Naive thymus-derived CD8-positive, alpha-beta T cell (primary cell): ENCODE measurements around the gene VPS9D1. TPM values are rescaled to one million over a fixed set of nuclear protein-coding genes. Genes with fewer than 3 reads are reported as not detected.

Experiments used
- ATAC-seq, 2 donors: fragments of 150-1000 bp; cut with Tn5 transposase in 1 of 2; sonication (Bioruptor Pico), chemical (Tn5 transposase) in 1 of 2; 1 replicate in 1 of 2; 2 replicates in 1 of 2; pipeline ENCODE4 v1.10.0; 2021; ENCODE audit warnings: mild to moderate bottlenecking in 2 of 2, moderate library complexity in 2 of 2
- POLR2A ChIA-PET: fragments of 350-600 bp; sonication (Branson Sonifier 250); formaldehyde crosslinking; loops from one replicate; lab custom pipeline; 2021; ENCODE audit warnings: antibody characterized with exemption; lab: Charles Lee
- DNase-seq, 10 donors: peaks; one replicate each; pipeline versions ENCODE4 v3.0.0 to v3.0.0-alpha.2; 2020 to 2022
- H3K27ac Mint-ChIP-seq, 10 donors: one replicate each; pipeline ENCODE4 v1.8.0; 2020 to 2022; ENCODE audit warnings: mild to moderate bottlenecking in 10 of 10, mixed read lengths in 10 of 10, moderate library complexity in 4 of 10, inconsistent platforms in 1 of 10
- H3K27me3 Mint-ChIP-seq, 5 donors: one replicate each; pipeline ENCODE4 v1.8.0; 2021 to 2022; ENCODE audit warnings: mixed read lengths in 5 of 5
- H3K36me3 Mint-ChIP-seq, 3 donors: one replicate each; pipeline ENCODE4 v1.8.0; 2020 to 2022; ENCODE audit warnings: mixed read lengths in 3 of 3, mild to moderate bottlenecking in 2 of 3, inconsistent platforms in 1 of 3
- H3K4me1 Mint-ChIP-seq, 4 donors: one replicate each; pipeline ENCODE4 v1.8.0; 2021 to 2022; ENCODE audit warnings: mixed read lengths in 4 of 4
- H3K4me3 Mint-ChIP-seq, 10 donors: one replicate each; pipeline ENCODE4 v1.8.0; 2020 to 2022; ENCODE audit warnings: mild to moderate bottlenecking in 10 of 10, mixed read lengths in 10 of 10, moderate library complexity in 6 of 10, inconsistent platforms in 1 of 10
- H3K9me3 Mint-ChIP-seq, 9 donors: one replicate each; pipeline ENCODE4 v1.8.0; 2020 to 2022; ENCODE audit warnings: mixed read lengths in 9 of 9, mild to moderate bottlenecking in 3 of 9, inconsistent platforms in 1 of 9, moderate library complexity in 1 of 9
- polyA plus RNA-seq, 3 donors: library from polyadenylated mRNA; unstranded; fragments of 300-500 nt; fragmentation: Illumina TruSeq; gene quantifications; one replicate each; pipeline ENCODE4 v1.2.3, GENCODE V29; 2021
- total RNA-seq, 8 experiments: library from RNA in 2 of 8; stranded (reverse) in 2 of 8; gene quantifications; one replicate each; pipeline ENCODE4 v1.2.3 and lab custom pipeline; 2021 to 2026

The VPS9D1 gene
- total RNA-seq (10 to 100 TPM; 16.5 to 17.0 TPM), polyA plus RNA-seq (1 to 10 TPM in 1 of 3 donors, under 1 TPM in 2; 0.53 to 1.3 (median 0.91) TPM), total RNA-seq (lab: John Stamatoyannopoulos, UW) (5.6 to 28.0 (median 22.0) reads per million in 6 experiments)

DNA sequence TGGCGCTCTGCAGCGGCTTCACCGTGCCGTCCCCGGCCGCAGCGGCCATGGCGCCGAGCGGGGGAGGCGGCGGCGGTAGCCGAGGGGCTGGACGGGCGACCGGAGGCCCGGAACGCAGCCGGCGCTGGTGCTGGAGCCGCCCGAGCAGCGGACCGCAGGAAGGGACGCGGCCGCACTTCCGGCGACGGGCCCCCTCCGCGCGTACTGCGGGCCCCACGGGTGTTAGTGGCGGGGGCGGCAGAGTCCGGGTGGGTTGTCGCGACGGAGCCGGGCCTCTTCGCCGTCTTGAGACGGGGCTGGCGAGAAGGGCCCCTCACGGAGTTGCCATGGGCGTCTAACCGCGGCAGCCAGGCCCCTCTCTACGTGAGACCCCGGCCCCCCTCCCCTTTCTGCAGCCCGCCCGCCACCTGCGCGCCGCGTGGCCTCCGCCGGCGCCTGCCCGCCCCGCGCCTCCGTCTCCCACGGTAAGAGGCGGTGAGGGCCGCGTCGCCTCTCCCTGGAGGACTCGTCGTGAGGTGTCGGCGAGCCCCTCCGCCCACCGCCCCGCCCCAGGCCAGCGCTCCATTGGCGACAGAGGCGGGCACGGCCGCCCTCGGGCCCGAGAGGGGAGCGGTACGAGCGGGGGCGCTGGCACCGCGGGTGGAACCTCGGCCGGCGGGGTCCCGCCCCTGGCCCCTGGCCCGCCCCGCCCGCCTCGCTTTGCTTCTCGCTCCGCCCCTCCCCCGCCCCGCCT is at the start of gene VPS9D1, which contains the start of gene ZNF276:
Gene VPS9D1, minus strand, starts transcription at position 86 of the 733 bp plus-strand sequence. Its CDS starts 37 bp downstream, at position 49.
Gene ZNF276, plus strand, starts transcription at position 725 of the 733 bp plus-strand sequence. CDS start 104 bp downstream, outside the sequence.
- DNase-seq (peak; percentile 73 to 91 (median 86)), ATAC-seq (peak; percentile 43 to 53)
- Mint-ChIP-seq H3K9me3 (no peaks in the 10 kb centered on the region), H3K4me3 (peak within 1 kb of the TSS; percentile 95 to 100 (median 97)), H3K27me3 (no peaks in the 10 kb centered on the region), H3K36me3 (peaks cover 5 to 29% (median 10%) of the 10 kb centered on the region in 3 donors), H3K4me1 (peaks cover 11 to 45% (median 31%) of the 10 kb centered on the region in 4 donors), H3K27ac (peak within 1 kb of the TSS; percentile 92 to 99 (median 98))
- POLR2A ChIA-PET: interaction anchor here (0.8 to 13.7 kb wide), 6 partner anchors 13 to 65 kb away, joined by 3 to 262 read pairs (median 8); partner anchors contain the start of genes CDK10 and SPATA2L

DNA sequence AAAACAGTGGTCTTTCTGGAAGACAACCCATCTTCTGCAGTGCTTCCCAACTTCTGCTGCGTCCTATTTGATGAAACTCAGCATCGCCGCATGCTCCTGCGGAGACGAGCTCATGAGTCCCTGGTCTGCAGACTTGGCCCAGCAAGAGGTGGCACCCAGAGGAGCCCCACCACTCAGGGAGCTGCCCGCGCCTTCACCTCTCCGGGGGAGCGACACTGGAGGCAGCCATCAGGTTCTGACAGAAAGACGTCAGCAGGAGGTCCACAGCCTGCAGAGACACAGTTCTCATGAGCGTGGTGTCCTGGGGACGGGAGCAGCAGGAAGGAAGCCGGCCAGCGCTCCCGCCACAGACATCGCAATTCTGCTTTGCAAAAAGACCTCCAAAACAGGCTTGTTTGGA is 49.7 kb upstream of the VPS9D1 start:
- no peak overlapping the region for H3K4me3 Mint-ChIP-seq
- ATAC-seq (no peak), DNase-seq (no peak)
- H3K4me1 Mint-ChIP-seq: peaks cover 0 to 2% (median 0%) of the 10 kb centered on the region in 4 donors
- no peaks in the 10 kb centered on the region for H3K36me3 Mint-ChIP-seq
- no peaks in the 10 kb centered on the region for H3K27me3 Mint-ChIP-seq
- H3K9me3 Mint-ChIP-seq: no peaks in the 10 kb centered on the region
- H3K27ac Mint-ChIP-seq: no peak overlapping the region
- POLR2A ChIA-PET: no interaction called here

DNA sequence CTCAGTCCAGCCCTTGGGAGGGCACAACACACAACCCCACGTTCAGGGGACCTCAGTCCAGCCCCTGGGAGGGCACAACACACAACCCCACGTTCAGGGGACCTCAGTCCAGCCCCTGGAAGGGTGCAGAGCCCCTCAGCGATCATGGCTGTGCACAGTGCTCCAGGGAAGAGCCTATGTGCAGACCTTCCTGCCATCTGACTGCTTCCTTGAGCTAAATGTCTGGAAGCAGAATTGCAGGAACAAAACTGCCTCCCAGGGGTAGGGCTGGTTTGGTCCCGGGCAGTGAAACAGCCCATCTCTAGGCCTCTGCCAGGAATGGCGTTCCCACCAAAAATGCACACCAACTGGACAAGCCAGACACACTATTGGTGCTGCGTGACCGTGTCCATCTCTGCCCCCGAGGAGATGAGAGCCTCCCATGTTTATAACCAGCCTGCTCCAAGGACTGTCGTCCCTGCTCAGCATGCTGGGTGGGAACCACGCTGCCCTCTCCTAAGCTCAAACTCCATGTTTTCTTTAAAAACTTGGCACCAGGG is 44.7 kb upstream of the VPS9D1 start:
- Mint-ChIP-seq H3K9me3 (no peaks in the 10 kb centered on the region), H3K36me3 (no peaks in the 10 kb centered on the region), H3K27ac (peak overlapping the region in 7 of 10 donors; percentile 28 to 94 (median 87)), H3K4me1 (peaks cover 8 to 43% (median 31%) of the 10 kb centered on the region in 4 donors), H3K27me3 (no peaks in the 10 kb centered on the region), H3K4me3 (peak overlapping the region in 6 of 10 donors; percentile 59 to 85 (median 72))
- POLR2A ChIA-PET: interaction anchor here (1.2 kb wide), 2 partner anchors 42 to 59 kb away, joined by 3 to 6 read pairs; no protein-coding TSS in a partner anchor
- DNase-seq (no peak), ATAC-seq (no peak)

- ATAC-seq: peak; percentile 18 to 47
- peak overlapping the region in 9 of 10 donors; percentile 43 to 85 (median 65) for H3K4me3 Mint-ChIP-seq
- no peaks in the 10 kb centered on the region for H3K27me3 Mint-ChIP-seq
- peak in 2 of 10 donors; percentile 29 to 47 for DNase-seq
- no peaks in the 10 kb centered on the region for H3K36me3 Mint-ChIP-seq
- H3K4me1 Mint-ChIP-seq: peaks cover 10 to 50% (median 35%) of the 10 kb centered on the region in 4 donors
- no peaks in the 10 kb centered on the region for H3K9me3 Mint-ChIP-seq
- POLR2A ChIA-PET: interaction anchor here (1.2 kb wide), 1 partner anchor 59 kb away, joined by 3 read pairs; no protein-coding TSS in a partner anchor
- peak overlapping the region in 9 of 10 donors; percentile 53 to 94 (median 85) for H3K27ac Mint-ChIP-seq
Measured at GRCh38 chr16:89764711-89765201, 44.1 kb upstream of the VPS9D1 start.

DNA sequence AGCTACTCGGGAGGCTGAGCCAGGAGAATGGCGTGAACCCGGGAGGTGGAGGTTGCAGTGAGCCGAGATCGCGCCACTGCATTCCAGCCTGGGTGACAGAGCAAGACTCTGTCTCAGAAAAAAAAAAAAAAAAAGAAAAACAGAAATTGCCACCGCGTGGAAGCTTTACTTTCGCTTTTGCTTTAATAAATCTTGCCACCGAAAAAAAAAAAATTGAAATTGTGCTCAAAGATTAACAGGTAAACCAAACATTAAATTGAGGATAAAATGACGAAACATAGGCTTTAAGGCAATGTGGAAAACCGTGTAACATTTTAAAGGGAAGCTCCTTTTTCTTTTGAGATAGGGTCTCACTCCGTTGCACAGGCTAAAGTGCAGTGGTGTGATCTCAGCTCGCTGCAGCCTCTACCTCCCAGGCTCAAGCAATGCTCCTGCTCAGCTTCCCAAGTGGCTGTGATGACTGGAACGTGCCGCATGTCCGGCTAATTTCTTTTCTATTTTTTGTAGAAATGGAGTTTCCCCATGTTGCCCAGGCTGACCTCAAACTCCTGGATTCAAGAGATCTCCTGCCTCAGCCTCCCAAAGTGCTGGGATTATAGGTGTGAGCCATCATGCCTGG is 40.7 kb upstream of the VPS9D1 start:
- Mint-ChIP-seq H3K4me1 (peaks cover 10 to 54% (median 38%) of the 10 kb centered on the region in 4 donors), H3K27me3 (no peaks in the 10 kb centered on the region), H3K27ac (peak overlapping the region; percentile 84 to 95 (median 90)), H3K9me3 (no peaks in the 10 kb centered on the region), H3K4me3 (peak overlapping the region; percentile 79 to 93 (median 87)), H3K36me3 (no peaks in the 10 kb centered on the region)
- ATAC-seq: peak; percentile 59 to 77
- POLR2A ChIA-PET: interaction anchor here (0.7 to 2.8 kb wide), 18 partner anchors 11 to 112 kb away, joined by 3 to 27 read pairs (median 4); partner anchors contain the start of genes CHMP1A, SPATA33, TCF25 and VPS9D1
- DNase-seq: peak in 3 of 10 donors; percentile 42 to 54 (median 50)

GRCh38 chr16:89759746-89760340 is 39.1 kb upstream of the VPS9D1 start:
- no peaks in the 10 kb centered on the region for H3K27me3 Mint-ChIP-seq
- H3K9me3 Mint-ChIP-seq: no peaks in the 10 kb centered on the region
- peak overlapping the region in 4 of 10 donors; percentile 53 to 91 (median 83) for H3K27ac Mint-ChIP-seq
- peaks cover 10 to 47% (median 38%) of the 10 kb centered on the region in 4 donors for H3K4me1 Mint-ChIP-seq
- no peak for DNase-seq
- POLR2A ChIA-PET: interaction anchor here (0.6 to 1.0 kb wide), 2 partner anchors 24 to 36 kb away, joined by 4 to 8 read pairs; no protein-coding TSS in a partner anchor
- no peak for ATAC-seq
- peak overlapping the region in 5 of 10 donors; percentile 16 to 62 (median 43) for H3K4me3 Mint-ChIP-seq
- no peaks in the 10 kb centered on the region for H3K36me3 Mint-ChIP-seq

GRCh38 chr16:89749637-89750036 is 28.9 kb upstream of the VPS9D1 start:
- Mint-ChIP-seq H3K4me1 (peaks cover 8 to 44% (median 19%) of the 10 kb centered on the region in 4 donors), H3K27me3 (no peaks in the 10 kb centered on the region), H3K4me3 (no peak overlapping the region), H3K9me3 (no peaks in the 10 kb centered on the region), H3K27ac (peak overlapping the region in 4 of 10 donors; percentile 37 to 78 (median 68)), H3K36me3 (no peaks in the 10 kb centered on the region)
- no peak for ATAC-seq
- no peak for DNase-seq
- POLR2A ChIA-PET: interaction anchor here (0.8 to 7.2 kb wide), 4 partner anchors 8 to 26 kb away, joined by 3 to 31 read pairs (median 4); no protein-coding TSS in a partner anchor

DNA sequence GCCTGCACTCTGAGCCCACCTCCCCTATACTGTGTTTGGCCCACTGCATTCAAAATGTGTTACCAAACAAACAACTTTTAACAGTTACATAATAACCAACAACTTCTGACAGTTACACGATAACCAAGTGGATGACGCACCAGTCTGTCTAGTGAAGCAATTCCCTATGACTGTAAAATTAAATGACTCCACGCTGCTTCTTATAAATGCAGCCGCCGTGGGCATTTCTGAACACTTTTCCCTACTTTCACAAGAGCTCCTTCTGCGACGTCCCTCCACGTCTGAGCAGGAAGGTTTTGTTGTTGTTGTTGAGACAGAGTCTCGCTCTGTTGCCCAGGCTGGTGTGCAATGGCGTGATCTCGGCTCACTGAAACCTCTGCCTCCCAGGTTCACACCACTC is 28.2 kb upstream of the VPS9D1 start:
- no peak for ATAC-seq
- no peaks in the 10 kb centered on the region for H3K36me3 Mint-ChIP-seq
- no peaks in the 10 kb centered on the region for H3K27me3 Mint-ChIP-seq
- DNase-seq: no peak
- peak overlapping the region in 2 of 10 donors; percentile 36 to 46 for H3K27ac Mint-ChIP-seq
- no peak overlapping the region for H3K4me3 Mint-ChIP-seq
- no peaks in the 10 kb centered on the region for H3K9me3 Mint-ChIP-seq
- H3K4me1 Mint-ChIP-seq: peaks cover 8 to 49% (median 21%) of the 10 kb centered on the region in 4 donors
- POLR2A ChIA-PET: interaction anchor here (7.2 kb wide), 1 partner anchor 25 kb away, joined by 31 read pairs; no protein-coding TSS in a partner anchor

GRCh38 chr16:89748076-89748475 is 27.4 kb upstream of the VPS9D1 start:
- Mint-ChIP-seq H3K27me3 (no peaks in the 10 kb centered on the region), H3K4me3 (no peak overlapping the region), H3K9me3 (no peaks in the 10 kb centered on the region), H3K4me1 (peaks cover 5 to 54% (median 20%) of the 10 kb centered on the region in 4 donors), H3K27ac (peak overlapping the region in 3 of 10 donors; percentile 10 to 27 (median 22)), H3K36me3 (no peaks in the 10 kb centered on the region)
- DNase-seq (no peak), ATAC-seq (no peak)
- POLR2A ChIA-PET: interaction anchor here (1.1 to 7.2 kb wide), 3 partner anchors 11 to 28 kb away, joined by 3 to 31 read pairs (median 3); partner anchors contain the start of gene VPS9D1

GRCh38 chr16:89746043-89746442 is 25.3 kb upstream of the VPS9D1 start:
- Mint-ChIP-seq H3K4me3 (peak overlapping the region in 1 of 10 donors; percentile 62), H3K27me3 (no peaks in the 10 kb centered on the region), H3K27ac (peak overlapping the region in 5 of 10 donors; percentile 46 to 85 (median 59)), H3K36me3 (peaks cover 0 to 3% (median 0%) of the 10 kb centered on the region in 3 donors), H3K9me3 (no peaks in the 10 kb centered on the region), H3K4me1 (peaks cover 4 to 59% (median 20%) of the 10 kb centered on the region in 4 donors)
- DNase-seq: no peak
- POLR2A ChIA-PET: interaction anchor here (0.5 to 14.8 kb wide), 6 partner anchors 13 to 40 kb away, joined by 3 to 235 read pairs (median 4); no protein-coding TSS in a partner anchor
- no peak for ATAC-seq

DNA sequence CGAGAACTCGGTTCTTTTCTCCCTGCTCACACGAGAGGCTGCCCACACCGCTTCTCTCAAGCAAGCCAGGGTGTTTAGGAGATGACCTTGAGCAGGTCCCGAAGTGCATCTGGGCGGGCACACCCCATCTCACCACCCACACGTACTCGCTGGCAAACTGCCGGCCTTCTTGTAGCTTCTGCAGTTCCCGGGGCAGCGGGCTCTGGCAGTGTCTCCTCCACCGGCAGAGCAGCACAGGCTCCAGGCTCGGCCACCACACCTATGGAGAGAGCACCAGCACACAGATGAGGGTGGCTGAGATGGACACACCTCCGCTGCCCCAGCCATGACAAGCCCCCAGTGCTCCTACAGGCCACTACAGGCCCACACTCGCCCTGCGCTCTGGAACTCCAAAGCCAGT is 24.1 kb upstream of the VPS9D1 start:
- H3K9me3 Mint-ChIP-seq: no peaks in the 10 kb centered on the region
- H3K27ac Mint-ChIP-seq: peak overlapping the region in 8 of 10 donors; percentile 15 to 83 (median 56)
- H3K27me3 Mint-ChIP-seq: no peaks in the 10 kb centered on the region
- no peak for DNase-seq
- H3K4me3 Mint-ChIP-seq: peak overlapping the region in 1 of 10 donors; percentile 38
- H3K36me3 Mint-ChIP-seq: peaks cover 0 to 16% (median 2%) of the 10 kb centered on the region in 3 donors
- peaks cover 6 to 62% (median 17%) of the 10 kb centered on the region in 4 donors for H3K4me1 Mint-ChIP-seq
- POLR2A ChIA-PET: interaction anchor here (0.6 to 14.8 kb wide), 5 partner anchors 17 to 160 kb away, joined by 3 to 235 read pairs (median 3); no protein-coding TSS in a partner anchor
- no peak for ATAC-seq
